ENCODE data around the gene C2CD5.
"Not testable (repeated sequence)": the region's sequence is repeated elsewhere in the genome, so short reads cannot be mapped to it uniquely, and the experiment has no call there.

C2CD5 gene

GRCh38 chr12:22453511-22453910, 90.8 kb downstream of the C2CD5 start:
- no peak for ATAC-seq (ENCODE audit: insufficient read depth, low read depth)
- Histone ChIP-seq H3K36me3 (ENCODE audit: insufficient read depth, low read length) (peaks cover 31% of the 10 kb centered on the region; the same call in 1 of the 2 replicates), H3K79me2 (ENCODE audit: insufficient read depth, low read length) (no peaks in the 10 kb centered on the region), H2AFZ (ENCODE audit: low read depth, low read length) (no peak overlapping the region), H3K27ac (ENCODE audit: low read length) (no peak overlapping the region), H4K20me1 (ENCODE audit: insufficient read depth, low read length) (no peaks in the 10 kb centered on the region; the same call in 1 of the 2 replicates), H3K9ac (ENCODE audit: low read depth, low read length) (no peak overlapping the region), H3K9me3 (ENCODE audit: insufficient read depth, low read length, severe bottlenecking) (no peaks in the 10 kb centered on the region), H3K4me1 (ENCODE audit: insufficient read depth, low read length) (no peaks in the 10 kb centered on the region), H3K4me2 (ENCODE audit: insufficient read depth, low read length) (no peak overlapping the region), H3K4me3 (ENCODE audit: low read depth in 1 of 2, low read length in 2 of 2) (no peak overlapping the region), H3K27me3 (ENCODE audit: insufficient read depth, low read length, poor library complexity) (no peaks in the 10 kb centered on the region)
- no peak for DNase-seq
- TF ChIP-seq CTCF (IDR thresholded peaks at IDR 0.05; ENCODE audit: borderline replicate concordance, extremely low read depth, low read length, poor library complexity, severe bottlenecking) (no peak), EZH2 (IDR thresholded peaks at IDR 0.05; ENCODE audit: borderline replicate concordance, low read depth, low read length, severe bottlenecking) (no peak)

- no peak overlapping the region for H3K4me3 ChIP-seq (ENCODE audit: low read depth in 1 of 2, low read length in 2 of 2)
- peaks cover 11% of the 10 kb centered on the region; the same call in 1 of the 2 replicates for H3K36me3 ChIP-seq (ENCODE audit: insufficient read depth, low read length)
- H2AFZ ChIP-seq (ENCODE audit: low read depth, low read length): no peak overlapping the region
- no peak overlapping the region for H3K9ac ChIP-seq (ENCODE audit: low read depth, low read length)
- no peaks in the 10 kb centered on the region for H3K79me2 ChIP-seq (ENCODE audit: insufficient read depth, low read length)
- no peaks in the 10 kb centered on the region for H3K27me3 ChIP-seq (ENCODE audit: insufficient read depth, low read length, poor library complexity)
- H3K4me2 ChIP-seq (ENCODE audit: insufficient read depth, low read length): no peak overlapping the region
- ATAC-seq (ENCODE audit: insufficient read depth, low read depth) (no peak), DNase-seq (no peak)
- TF ChIP-seq CTCF (IDR thresholded peaks at IDR 0.05; ENCODE audit: borderline replicate concordance, extremely low read depth, low read length, poor library complexity, severe bottlenecking) (no peak), EZH2 (IDR thresholded peaks at IDR 0.05; ENCODE audit: borderline replicate concordance, low read depth, low read length, severe bottlenecking) (no peak)
- H3K4me1 ChIP-seq (ENCODE audit: insufficient read depth, low read length): no peaks in the 10 kb centered on the region
- H4K20me1 ChIP-seq (ENCODE audit: insufficient read depth, low read length): no peaks in the 10 kb centered on the region
- H3K27ac ChIP-seq (ENCODE audit: low read length): no peak overlapping the region
- H3K9me3 ChIP-seq (ENCODE audit: insufficient read depth, low read length, severe bottlenecking): no peaks in the 10 kb centered on the region
Measured at GRCh38 chr12:22447223-22447622, 97.1 kb downstream of the C2CD5 start.

GRCh38 chr12:22444317-22444665, 100.1 kb downstream of the C2CD5 start:
- not testable (repeated sequence) for H4K20me1 ChIP-seq (ENCODE audit: insufficient read depth, low read length); DNase-seq; H3K27me3 ChIP-seq (ENCODE audit: insufficient read depth, low read length, poor library complexity); H3K4me3 ChIP-seq (ENCODE audit: low read depth in 1 of 2, low read length in 2 of 2); H3K9ac ChIP-seq (ENCODE audit: low read depth, low read length); H2AFZ ChIP-seq (ENCODE audit: low read depth, low read length); H3K4me2 ChIP-seq (ENCODE audit: insufficient read depth, low read length); H3K36me3 ChIP-seq (ENCODE audit: insufficient read depth, low read length); H3K79me2 ChIP-seq (ENCODE audit: insufficient read depth, low read length); ATAC-seq (ENCODE audit: insufficient read depth, low read depth); H3K27ac ChIP-seq (ENCODE audit: low read length); H3K4me1 ChIP-seq (ENCODE audit: insufficient read depth, low read length); H3K9me3 ChIP-seq (ENCODE audit: insufficient read depth, low read length, severe bottlenecking)

GRCh38 chr12:22443379-22444316, 100.7 kb downstream of the C2CD5 start:
- no peak overlapping the region for H3K4me3 ChIP-seq (ENCODE audit: low read depth in 1 of 2, low read length in 2 of 2)

More at GRCh38 chr12:22443379-22444316, 100.7 kb downstream of the C2CD5 start:
- DNase-seq (peak; percentile 60), ATAC-seq (ENCODE audit: insufficient read depth, low read depth) (peak; percentile 99)
- Histone ChIP-seq H2AFZ (ENCODE audit: low read depth, low read length) (no peak overlapping the region), H3K36me3 (ENCODE audit: insufficient read depth, low read length) (peaks cover 2% of the 10 kb centered on the region; the same call in 1 of the 2 replicates), H3K4me2 (ENCODE audit: insufficient read depth, low read length) (no peak overlapping the region), H3K9me3 (ENCODE audit: insufficient read depth, low read length, severe bottlenecking) (no peaks in the 10 kb centered on the region), H3K27me3 (ENCODE audit: insufficient read depth, low read length, poor library complexity) (no peaks in the 10 kb centered on the region), H3K9ac (ENCODE audit: low read depth, low read length) (no peak overlapping the region), H3K27ac (ENCODE audit: low read length) (no peak overlapping the region), H3K4me1 (ENCODE audit: insufficient read depth, low read length) (no peaks in the 10 kb centered on the region), H4K20me1 (ENCODE audit: insufficient read depth, low read length) (no peaks in the 10 kb centered on the region), H3K79me2 (ENCODE audit: insufficient read depth, low read length) (no peaks in the 10 kb centered on the region)
- TF ChIP-seq CTCF (IDR thresholded peaks at IDR 0.05; ENCODE audit: borderline replicate concordance, extremely low read depth, low read length, poor library complexity, severe bottlenecking) (peak; percentile 91), EZH2 (IDR thresholded peaks at IDR 0.05; ENCODE audit: borderline replicate concordance, low read depth, low read length, severe bottlenecking) (no peak)

All from DND-41 (cell line).